GM23248 (cell line): ENCODE data around the gene PPP1R1B. TPM values are rescaled to one million over a fixed set of nuclear protein-coding genes. Genes with fewer than 3 reads are reported as not detected.
A peak's percentile ranks its signal among the peaks of the same experiment; 100 is the strongest.

ENCODE experiments used
- DNase-seq: peaks from one replicate; pipeline ENCODE4 v3.0.0-alpha.2; 2015
- H2AFZ ChIP-seq: fragments of 200-600 bp; sonication (generic); 2 replicates; pipeline ENCODE4 v1.6.1; 2016; ENCODE audit warnings: antibody characterized with exemption
- H3F3A ChIP-seq: fragments of 200-600 bp; sonication (generic); 2 replicates; pipeline ENCODE4 v1.6.1; 2016; ENCODE audit warnings: mild to moderate bottlenecking, antibody characterized with exemption, mixed run types; ENCODE audit not compliant: insufficient read depth
- H3K27ac ChIP-seq: fragments of 200-600 bp; sonication (generic); 2 replicates; pipeline ENCODE4 v1.5.1; 2016; ENCODE audit warnings: mild to moderate bottlenecking
- H3K27me3 ChIP-seq: fragments of 200-600 bp; sonication (generic); replicated peaks from 2 replicates; pipeline ENCODE4 v1.6.1; 2016; ENCODE audit warnings: mild to moderate bottlenecking; ENCODE audit not compliant: insufficient read depth
- H3K36me3 ChIP-seq: fragments of 200-600 bp; sonication (generic); 2 replicates; pipeline ENCODE4 v1.6.1; 2016; ENCODE audit warnings: low read depth, mild to moderate bottlenecking
- H3K4me1 ChIP-seq: fragments of 200-600 bp; sonication (generic); 2 replicates; pipeline ENCODE4 v1.6.1; 2016; ENCODE audit warnings: mild to moderate bottlenecking; ENCODE audit not compliant: insufficient read depth
- H3K4me2 ChIP-seq: fragments of 200-600 bp; sonication (generic); one replicate; pipeline ENCODE4 v1.6.1; 2016; ENCODE audit warnings: mild to moderate bottlenecking; ENCODE audit not compliant: unreplicated experiment
- H3K4me3 ChIP-seq: fragments of 200-600 bp; sonication (generic); 2 replicates; pipeline ENCODE4 v1.5.1; 2016; ENCODE audit warnings: mild to moderate bottlenecking
- H3K79me2 ChIP-seq: fragments of 200-600 bp; sonication (generic); 2 replicates; pipeline ENCODE4 v1.6.1; 2016; ENCODE audit warnings: mild to moderate bottlenecking; ENCODE audit not compliant: insufficient read depth
- H3K9ac ChIP-seq: fragments of 200-600 bp; sonication (generic); 2 replicates; pipeline ENCODE4 v1.6.1; 2016; ENCODE audit warnings: mild to moderate bottlenecking
- H3K9me2 ChIP-seq: fragments of 200-600 bp; sonication (generic); 2 replicates; pipeline ENCODE4 v1.6.1; 2016; ENCODE audit warnings: mixed run types, mild to moderate bottlenecking, moderate library complexity; ENCODE audit not compliant: insufficient read depth
- H3K9me3 ChIP-seq: fragments of 200-600 bp; sonication (generic); one replicate; pipeline ENCODE4 v1.6.1; 2017; ENCODE audit warnings: low read depth
- H4K20me1 ChIP-seq: fragments of 200-600 bp; sonication (generic); 2 replicates; pipeline ENCODE4 v1.6.0; 2016; ENCODE audit not compliant: insufficient read depth
- EZH2 ChIP-seq: fragments of 200-600 bp; sonication (generic); IDR thresholded peaks from 2 replicates; pipeline ENCODE4 v1.6.1; 2018; ENCODE audit warnings: antibody characterized with exemption, mild to moderate bottlenecking; ENCODE audit not compliant: insufficient read depth, poor library complexity, severe bottlenecking
- EZH2phosphoT487 ChIP-seq: fragments of 200-600 bp; sonication (generic); IDR thresholded peaks from 2 replicates; pipeline ENCODE4 v1.6.1; 2018; ENCODE audit warnings: antibody characterized with exemption, moderate library complexity, mild to moderate bottlenecking, low read depth; ENCODE audit not compliant: insufficient read depth
- WGBS, 2 experiments: methylation state at CpG; one replicate each; pipeline ENCODE4 v1.1.6; 2015 to 2017; ENCODE audit warnings: low lambda C conversion rate in 2 of 2, low coverage in 1 of 2; ENCODE audit errors: missing lambda C conversion rate in 2 of 2; 5-methylcytosine and 5-hydroxymethylcytosine counted together
- in situ Hi-C: fragments of 300-500 bp; cut with MboI; formaldehyde crosslinking; loops from 2 replicates; pipeline ENCODE4 v1.15.0; 2020
- polyA plus RNA-seq: library from polyadenylated mRNA; unstranded; fragments of >200 nt; fragmentation: Nextera tagmentation; extraction: Ambion mirVana; gene quantifications from 2 replicates; pipeline ENCODE4 v1.2.1, GENCODE V29; 2016
- total RNA-seq: library from RNA; depleted of rRNA; stranded (reverse); fragments of >200 nt; shearing (Covaris generic); gene quantifications from 2 replicates; pipeline ENCODE4 v1.2.3, GENCODE V29; 2014

The PPP1R1B gene
- total and polyA plus RNA-seq, 2 experiments from 2014 or later: not detected

- in situ Hi-C loops: no loop called here
- no peaks in the 10 kb centered on the region for H4K20me1 ChIP-seq
- H3K4me2 ChIP-seq: no peak overlapping the region
Observed at GRCh38 chr17:39653662-39654331, 27.0 kb downstream of the PPP1R1B start.

GRCh38 chr17:39655105-39655504, 28.4 kb downstream of the PPP1R1B start:
- Histone ChIP-seq H3K9me2 (no peaks in the 10 kb centered on the region), H3K4me2 (no peak overlapping the region), H4K20me1 (no peaks in the 10 kb centered on the region), H3K4me1 (no peaks in the 10 kb centered on the region), H3K9me3 (no peaks in the 10 kb centered on the region), H2AFZ (no peak overlapping the region), H3K9ac (no peak overlapping the region), H3K27me3 (no peaks in the 10 kb centered on the region), H3K27ac (no peak overlapping the region), H3K36me3 (no peaks in the 10 kb centered on the region), H3K4me3 (no peak overlapping the region), H3K79me2 (peaks cover 14% of the 10 kb centered on the region; the same call in 1 of the 2 replicates), H3F3A (no peaks in the 10 kb centered on the region)
- in situ Hi-C loops: no loop called here
- no peak for TF ChIP-seq EZH2
- no peak for TF ChIP-seq EZH2phosphoT487
- WGBS, 2 experiments: 88 to 98% methylated on average over 2 of the region's 2 CpGs
- DNase-seq: no peak

More at GRCh38 chr17:39653662-39654331, 27.0 kb downstream of the PPP1R1B start:
- H3K27ac ChIP-seq: no peak overlapping the region
- H2AFZ ChIP-seq: no peak overlapping the region
- H3K79me2 ChIP-seq: peaks cover 24% of the 10 kb centered on the region; the same call in 1 of the 2 replicates
- TF ChIP-seq EZH2phosphoT487 (no peak), EZH2 (no peak)
- H3K4me1 ChIP-seq: no peaks in the 10 kb centered on the region
- WGBS, 2 experiments: 58 to 63% methylated on average over 14 of the region's 14 CpGs
- no peaks in the 10 kb centered on the region for H3K9me2 ChIP-seq
- H3K4me3 ChIP-seq: no peak overlapping the region
- no peaks in the 10 kb centered on the region for H3K9me3 ChIP-seq
- no peaks in the 10 kb centered on the region for H3F3A ChIP-seq
- H3K27me3 ChIP-seq: no peaks in the 10 kb centered on the region
- H3K9ac ChIP-seq: no peak overlapping the region
- H3K36me3 ChIP-seq: no peaks in the 10 kb centered on the region
- peak; percentile 57 for DNase-seq

GRCh38 chr17:39658346-39658745, 31.6 kb downstream of the PPP1R1B start:
- TF ChIP-seq EZH2phosphoT487: no peak
- H3K9me3 ChIP-seq: no peaks in the 10 kb centered on the region
- H3K9me2 ChIP-seq: no peaks in the 10 kb centered on the region
- no peaks in the 10 kb centered on the region for H4K20me1 ChIP-seq
- H2AFZ ChIP-seq: no peak overlapping the region
- no peak overlapping the region for H3K4me3 ChIP-seq
- H3K4me1 ChIP-seq: no peaks in the 10 kb centered on the region
- no peak overlapping the region for H3K9ac ChIP-seq
- in situ Hi-C loops: no loop called here
- H3F3A ChIP-seq: no peaks in the 10 kb centered on the region
- H3K27me3 ChIP-seq: no peaks in the 10 kb centered on the region
- DNase-seq: no peak
- H3K79me2 ChIP-seq: peaks cover 11% of the 10 kb centered on the region; the same call in 1 of the 2 replicates
- H3K36me3 ChIP-seq: no peaks in the 10 kb centered on the region
- no peak overlapping the region for H3K4me2 ChIP-seq
- H3K27ac ChIP-seq: no peak overlapping the region
- 95 to 100% methylated on average over 11 of the region's 11 CpGs for WGBS, 2 experiments

- Histone ChIP-seq H3K36me3 (no peaks in the 10 kb centered on the region), H3K9me2 (no peaks in the 10 kb centered on the region), H3K27me3 (no peaks in the 10 kb centered on the region), H3K27ac (no peak overlapping the region), H3K4me1 (no peaks in the 10 kb centered on the region), H4K20me1 (no peaks in the 10 kb centered on the region), H2AFZ (no peak overlapping the region), H3K9me3 (no peaks in the 10 kb centered on the region), H3K4me2 (no peak overlapping the region), H3K79me2 (peaks cover 11% of the 10 kb centered on the region; the same call in 1 of the 2 replicates), H3K4me3 (no peak overlapping the region), H3F3A (no peaks in the 10 kb centered on the region), H3K9ac (no peak overlapping the region)
- 91 to 97% methylated on average over 3 of the region's 3 CpGs for WGBS, 2 experiments
- no peak for DNase-seq
- no peak for TF ChIP-seq EZH2
- TF ChIP-seq EZH2phosphoT487: no peak
- in situ Hi-C loops: no loop called here
Observed at GRCh38 chr17:39658760-39659159, 32.0 kb downstream of the PPP1R1B start.
